WTC11 (cell line): Measurements from ENCODE around the gene ZNF625. TPM values are rescaled to one million over a fixed set of nuclear protein-coding genes. Genes with fewer than 3 reads are reported as not detected.

Source experiments
- AFF4 ChIP-seq: sonication (generic); formaldehyde crosslinking; IDR thresholded peaks from 2 replicates; pipeline ENCODE4 v1.8.1; 2023; ENCODE audit warnings: mild to moderate bottlenecking, missing genetic modification reagents, borderline replicate concordance
- CDX4 ChIP-seq: fragments of 250-450 bp; sonication (Bioruptor Pico); IDR thresholded peaks from 2 replicates; pipeline ENCODE4 v1.9.0; 2021; ENCODE audit warnings: moderate library complexity, mild to moderate bottlenecking, inconsistent platforms, borderline replicate concordance
- IRF1 ChIP-seq: sonication (generic); formaldehyde crosslinking; IDR thresholded peaks from 2 replicates; pipeline ENCODE4 v1.8.0; 2023; ENCODE audit warnings: missing genetic modification reagents
- MLX ChIP-seq: sonication (generic); formaldehyde crosslinking; IDR thresholded peaks from 2 replicates; pipeline ENCODE4 v1.8.1; 2023; ENCODE audit warnings: mild to moderate bottlenecking, missing genetic modification reagents, moderate library complexity
- PRDM15 ChIP-seq: sonication (generic); formaldehyde crosslinking; IDR thresholded peaks from 2 replicates; pipeline ENCODE4 v1.8.0; 2022; ENCODE audit warnings: missing genetic modification reagents
- TP53 ChIP-seq: sonication (generic); formaldehyde crosslinking; IDR thresholded peaks from 2 replicates; pipeline ENCODE4 v1.8.1; 2023; ENCODE audit warnings: mild to moderate bottlenecking, missing genetic modification reagents
- ZNF121 ChIP-seq: sonication (generic); formaldehyde crosslinking; IDR thresholded peaks from 2 replicates; pipeline ENCODE4 v1.8.0; 2023; ENCODE audit warnings: missing genetic modification reagents
- ZNF219 ChIP-seq: sonication (generic); formaldehyde crosslinking; IDR thresholded peaks from 2 replicates; pipeline ENCODE4 v1.8.0; 2023; ENCODE audit warnings: missing genetic modification reagents, mild to moderate bottlenecking, borderline replicate concordance
- ZNF423 ChIP-seq: fragments of 250-450 bp; sonication (Bioruptor Pico); IDR thresholded peaks from 2 replicates; pipeline ENCODE4 v2.1.2; 2022; ENCODE audit warnings: mild to moderate bottlenecking, moderate library complexity
- ZNF512 ChIP-seq: sonication (generic); formaldehyde crosslinking; IDR thresholded peaks from 2 replicates; pipeline ENCODE4 v1.8.1; 2022; ENCODE audit warnings: missing genetic modification reagents, borderline replicate concordance
- ZNF671 ChIP-seq: fragments of 250-450 bp; sonication (Bioruptor Pico); IDR thresholded peaks from 2 replicates; pipeline ENCODE4 v1.8.0; 2021; ENCODE audit warnings: mild to moderate bottlenecking
- ZSCAN18 ChIP-seq: fragments of 250-450 bp; sonication (Bioruptor Pico); IDR thresholded peaks from 2 replicates; pipeline ENCODE4 v2.1.2; 2022; ENCODE audit warnings: mild to moderate bottlenecking, moderate library complexity
- total RNA-seq: library from RNA; stranded (reverse); gene quantifications from 3 replicates; pipeline ENCODE4 v1.2.3, GENCODE V29; 2021

ZNF625 gene
- total RNA-seq, 1 experiment from 2014 or later, result 24.5 TPM

GRCh38 chr19:12139885-12140544, 16.5 kb downstream of the ZNF625 start, which contains the start of gene ZNF20 (continued):
- no peak for TF ChIP-seq PRDM15 (CRISPR knock-in tag)
- TF ChIP-seq MLX (CRISPR knock-in tag), result no peak
- TF ChIP-seq ZNF219 (CRISPR knock-in tag), result no peak
- no peak for TF ChIP-seq ZNF671 (CRISPR knock-in tag)
- TF ChIP-seq TP53 (CRISPR knock-in tag), result no peak
- TF ChIP-seq CDX4 (CRISPR knock-in tag), result no peak
- TF ChIP-seq ZNF423 (CRISPR knock-in tag), result no peak
- no peak for TF ChIP-seq ZNF121 (CRISPR knock-in tag)
- TF ChIP-seq AFF4, result no peak
- TF ChIP-seq IRF1 (CRISPR knock-in tag), result no peak
- no peak for TF ChIP-seq ZNF512 (CRISPR knock-in tag)
- TF ChIP-seq ZSCAN18 (CRISPR knock-in tag), result no peak
